Naive B cell (primary cell): Measurements from ENCODE around the gene SLCO3A1. TPM values are rescaled to one million over a fixed set of nuclear protein-coding genes. Genes with fewer than 3 reads are reported as not detected.

ENCODE experiments used
- ATAC-seq, 2 donors: fragments of 150-1000 bp; cut with Tn5 transposase; 2 replicates each; pipeline ENCODE4 v1.10.0; 2021; ENCODE audit warnings: low read depth in 2 of 2, mild to moderate bottlenecking in 2 of 2, moderate library complexity in 2 of 2
- DNase-seq: peaks from one replicate; pipeline ENCODE4 v3.0.0; 2022
- H3K27ac Mint-ChIP-seq, 6 donors: one replicate each; pipeline ENCODE4 v1.8.0; 2020 to 2022; ENCODE audit warnings: mild to moderate bottlenecking in 6 of 6, mixed read lengths in 6 of 6, moderate library complexity in 5 of 6, inconsistent platforms in 2 of 6
- H3K27me3 Mint-ChIP-seq, 3 donors: one replicate each; pipeline ENCODE4 v1.8.0; 2021 to 2022; ENCODE audit warnings: mixed read lengths in 3 of 3, mild to moderate bottlenecking in 1 of 3
- H3K36me3 Mint-ChIP-seq, 2 donors: one replicate each; pipeline ENCODE4 v1.8.0; 2020 to 2022; ENCODE audit warnings: mixed read lengths in 2 of 2, inconsistent platforms in 1 of 2, mild to moderate bottlenecking in 1 of 2
- H3K4me1 Mint-ChIP-seq, 3 donors: one replicate each; pipeline ENCODE4 v1.8.0; 2020 to 2022; ENCODE audit warnings: mixed read lengths in 3 of 3, inconsistent platforms in 1 of 3, mild to moderate bottlenecking in 1 of 3, moderate library complexity in 1 of 3
- H3K4me3 Mint-ChIP-seq, 8 donors: one replicate each; pipeline ENCODE4 v1.8.0; 2020 to 2022; ENCODE audit warnings: mild to moderate bottlenecking in 8 of 8, mixed read lengths in 8 of 8, moderate library complexity in 8 of 8, inconsistent platforms in 2 of 8
- H3K9me3 Mint-ChIP-seq, 7 donors: one replicate each; pipeline ENCODE4 v1.8.0; 2020 to 2022; ENCODE audit warnings: mixed read lengths in 7 of 7, mild to moderate bottlenecking in 5 of 7, inconsistent platforms in 2 of 7, moderate library complexity in 1 of 7
- polyA plus RNA-seq, 6 donors: library from polyadenylated mRNA; unstranded; fragments of 300-500 nt; fragmentation: Illumina TruSeq; gene quantifications; one replicate each; pipeline ENCODE4 v1.2.3, GENCODE V29; 2021; ENCODE audit warnings: low read depth in 6 of 6

SLCO3A1 gene
- polyA plus RNA-seq, 6 donors from 2014 or later, result 0.25 to 0.73 (median 0.47) TPM; not detected in 2

DNA sequence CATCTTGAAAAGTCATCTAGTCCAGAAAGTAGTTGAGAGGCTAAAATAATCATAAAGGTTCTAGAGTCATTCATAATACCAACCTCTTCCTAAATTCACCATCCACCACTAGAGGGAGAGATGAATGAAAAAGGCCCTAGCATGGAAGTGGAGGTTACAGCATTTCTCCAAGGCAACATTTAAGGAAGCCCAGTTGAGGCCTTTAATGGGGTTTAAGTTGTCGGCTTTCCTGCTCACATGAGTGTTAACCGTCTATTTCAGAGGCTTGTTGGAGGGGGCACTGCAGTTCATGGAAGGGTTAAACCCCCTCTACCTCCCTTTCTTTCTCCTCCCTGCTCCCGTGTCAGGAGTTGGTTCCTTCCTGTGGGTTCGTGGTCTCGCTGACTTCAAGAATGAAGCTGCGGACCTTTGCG, 3.8 kb upstream of the SLCO3A1 start:
- H3K4me3 Mint-ChIP-seq, result no peak overlapping the region
- peaks cover 2 to 14% (median 3%) of the 10 kb centered on the region in 7 donors for H3K9me3 Mint-ChIP-seq
- H3K27ac Mint-ChIP-seq, result no peak overlapping the region
- H3K27me3 Mint-ChIP-seq, result peaks cover 64 to 81% (median 79%) of the 10 kb centered on the region in 3 donors
- H3K36me3 Mint-ChIP-seq, result peaks cover 0 to 17% of the 10 kb centered on the region in 2 donors
- DNase-seq (no peak), ATAC-seq (no peak)
- peaks cover 7 to 13% (median 8%) of the 10 kb centered on the region in 3 donors for H3K4me1 Mint-ChIP-seq

DNA sequence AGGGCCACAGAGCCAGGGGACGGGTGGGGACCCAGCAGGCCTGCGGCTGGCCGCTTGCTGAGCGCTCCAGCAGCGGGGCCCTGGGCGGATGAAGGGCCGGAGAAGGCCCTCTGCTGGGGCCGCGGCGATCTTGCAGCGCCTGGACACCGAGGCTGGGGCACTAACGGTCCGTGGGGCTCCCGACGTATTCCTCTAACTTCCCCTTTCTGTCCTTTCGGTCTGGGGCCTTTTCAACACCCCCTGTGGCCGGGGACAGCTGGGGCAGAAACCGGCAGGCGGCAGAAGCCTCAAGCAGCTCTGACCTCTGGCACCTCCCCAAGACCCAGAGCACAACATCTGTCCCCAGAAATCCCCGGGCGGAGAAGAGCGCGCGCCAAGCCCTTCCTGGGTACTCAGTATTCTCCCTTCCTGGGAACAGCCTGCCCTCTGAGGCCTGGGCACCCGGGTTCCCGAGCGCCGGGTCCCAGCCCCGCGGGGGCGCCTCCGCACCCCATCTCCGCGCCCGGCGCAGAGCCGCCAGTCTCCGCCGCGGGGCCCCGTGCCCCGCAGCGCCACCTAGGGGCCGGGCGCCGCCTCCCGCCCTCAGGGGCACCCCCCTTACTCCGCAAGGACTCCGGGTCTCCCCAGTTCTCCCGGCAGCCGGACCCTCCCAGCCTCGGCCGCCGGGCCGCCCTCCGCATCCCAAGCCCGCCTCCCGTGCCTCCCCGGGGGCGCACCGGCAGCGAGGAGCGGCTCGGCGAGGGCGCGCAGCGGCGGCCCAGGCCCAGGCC, 582 bp upstream of the SLCO3A1 start:
- Mint-ChIP-seq H3K36me3 (peaks cover 0 to 10% of the 10 kb centered on the region in 2 donors), H3K27ac (no peak overlapping the region), H3K4me1 (peaks cover 20 to 26% (median 20%) of the 10 kb centered on the region in 3 donors), H3K27me3 (peaks cover 64 to 75% (median 71%) of the 10 kb centered on the region in 3 donors), H3K4me3 (peak overlapping the region in 6 of 8 donors; percentile 45 to 81 (median 62)), H3K9me3 (peaks cover 2 to 21% (median 5%) of the 10 kb centered on the region in 7 donors)
- peak; percentile 48 to 55 for ATAC-seq
- DNase-seq, result peak; percentile 19

DNA sequence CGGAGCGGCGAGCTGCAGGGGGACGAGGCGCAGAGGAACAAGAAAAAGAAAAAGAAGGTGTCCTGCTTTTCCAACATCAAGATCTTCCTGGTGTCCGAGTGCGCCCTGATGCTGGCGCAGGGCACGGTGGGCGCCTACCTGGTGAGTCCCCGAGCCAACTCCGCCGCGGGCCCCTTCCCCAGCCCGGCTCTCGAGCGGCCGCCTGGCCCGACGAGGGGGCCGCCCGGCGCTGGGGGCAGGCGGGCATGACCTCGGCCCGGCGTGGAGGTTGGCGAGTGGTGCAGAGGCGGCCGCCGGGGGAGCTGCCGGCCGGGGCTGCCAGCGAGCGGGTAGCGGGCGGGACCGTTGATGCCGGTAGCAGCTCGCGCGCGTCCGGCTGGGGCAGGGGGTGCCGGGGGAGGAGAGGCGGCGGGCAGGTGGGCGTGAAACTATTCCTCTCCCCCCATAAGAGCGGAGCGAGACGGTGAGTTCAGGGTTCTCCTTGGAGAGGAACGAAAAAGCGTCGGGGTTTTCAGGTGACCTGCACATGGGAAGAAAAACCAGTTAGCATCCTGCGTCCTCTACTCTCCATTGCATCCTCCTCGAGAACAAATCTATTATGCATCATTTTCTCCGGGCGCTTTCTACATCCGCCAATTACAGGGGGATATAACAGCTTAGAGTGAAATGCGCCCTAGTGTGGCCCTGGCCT, 585 bp downstream of the SLCO3A1 start:
- Mint-ChIP-seq H3K9me3 (peaks cover 3 to 17% (median 5%) of the 10 kb centered on the region in 7 donors), H3K4me1 (peaks cover 20 to 29% (median 25%) of the 10 kb centered on the region in 3 donors), H3K27ac (no peak overlapping the region), H3K4me3 (peak overlapping the region; percentile 40 to 83 (median 61)), H3K27me3 (peaks cover 61 to 65% (median 63%) of the 10 kb centered on the region in 3 donors), H3K36me3 (peaks cover 0 to 10% of the 10 kb centered on the region in 2 donors)
- ATAC-seq (no peak), DNase-seq (no peak)

DNA sequence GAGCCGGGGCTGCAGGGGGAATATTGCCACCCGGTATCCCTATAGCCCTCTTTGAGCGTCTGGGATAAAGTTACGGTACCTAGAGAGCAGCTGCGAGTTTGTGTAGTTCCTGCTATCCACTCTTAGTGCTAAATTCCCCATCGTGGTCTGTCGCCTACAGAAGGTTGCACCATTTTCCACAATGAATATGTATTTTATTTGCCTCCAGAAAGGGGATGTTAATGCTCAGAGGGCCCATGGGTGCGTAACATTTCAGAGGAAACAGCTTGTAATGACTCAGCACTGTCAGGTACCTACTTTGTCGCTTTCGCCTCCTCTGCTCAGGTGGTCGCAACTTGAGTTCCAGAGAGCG, 1.1 kb downstream of the SLCO3A1 start:
- Mint-ChIP-seq H3K27ac (no peak overlapping the region), H3K4me3 (peak overlapping the region in 7 of 8 donors; percentile 31 to 83 (median 63)), H3K36me3 (peaks cover 0 to 10% of the 10 kb centered on the region in 2 donors), H3K9me3 (peaks cover 3 to 16% (median 5%) of the 10 kb centered on the region in 7 donors), H3K4me1 (peaks cover 20 to 29% (median 22%) of the 10 kb centered on the region in 3 donors), H3K27me3 (peaks cover 56 to 65% (median 61%) of the 10 kb centered on the region in 3 donors)
- DNase-seq (peak; percentile 9), ATAC-seq (peak in 1 of 2 donors; percentile 24)

DNA sequence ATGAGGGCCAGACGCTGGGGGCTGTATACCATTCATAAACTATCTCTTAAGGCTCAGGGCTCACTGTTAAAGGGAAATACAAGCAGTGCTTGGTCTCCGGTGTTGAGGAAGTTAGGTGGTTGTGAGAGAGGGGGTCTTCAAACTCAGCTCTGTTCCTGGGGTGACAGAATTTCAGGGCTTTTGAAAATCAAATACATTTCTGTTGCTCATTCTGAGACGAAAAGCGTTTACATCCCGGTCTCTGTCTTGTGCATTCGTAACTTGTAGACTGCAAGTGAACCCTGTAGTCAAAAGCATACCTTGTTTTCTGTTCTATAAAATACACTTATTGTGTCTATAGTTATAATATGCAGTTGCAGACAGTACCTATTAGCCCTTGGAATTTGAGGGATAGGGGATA, 1.7 kb downstream of the SLCO3A1 start:
- Mint-ChIP-seq H3K27ac (no peak overlapping the region), H3K4me1 (peaks cover 18 to 29% (median 20%) of the 10 kb centered on the region in 3 donors), H3K27me3 (peaks cover 49 to 65% (median 59%) of the 10 kb centered on the region in 3 donors), H3K4me3 (peak overlapping the region in 3 of 8 donors; percentile 16 to 63 (median 40)), H3K9me3 (peaks cover 2 to 11% (median 4%) of the 10 kb centered on the region in 7 donors), H3K36me3 (peaks cover 0 to 10% of the 10 kb centered on the region in 2 donors)
- DNase-seq (no peak), ATAC-seq (no peak)

DNA sequence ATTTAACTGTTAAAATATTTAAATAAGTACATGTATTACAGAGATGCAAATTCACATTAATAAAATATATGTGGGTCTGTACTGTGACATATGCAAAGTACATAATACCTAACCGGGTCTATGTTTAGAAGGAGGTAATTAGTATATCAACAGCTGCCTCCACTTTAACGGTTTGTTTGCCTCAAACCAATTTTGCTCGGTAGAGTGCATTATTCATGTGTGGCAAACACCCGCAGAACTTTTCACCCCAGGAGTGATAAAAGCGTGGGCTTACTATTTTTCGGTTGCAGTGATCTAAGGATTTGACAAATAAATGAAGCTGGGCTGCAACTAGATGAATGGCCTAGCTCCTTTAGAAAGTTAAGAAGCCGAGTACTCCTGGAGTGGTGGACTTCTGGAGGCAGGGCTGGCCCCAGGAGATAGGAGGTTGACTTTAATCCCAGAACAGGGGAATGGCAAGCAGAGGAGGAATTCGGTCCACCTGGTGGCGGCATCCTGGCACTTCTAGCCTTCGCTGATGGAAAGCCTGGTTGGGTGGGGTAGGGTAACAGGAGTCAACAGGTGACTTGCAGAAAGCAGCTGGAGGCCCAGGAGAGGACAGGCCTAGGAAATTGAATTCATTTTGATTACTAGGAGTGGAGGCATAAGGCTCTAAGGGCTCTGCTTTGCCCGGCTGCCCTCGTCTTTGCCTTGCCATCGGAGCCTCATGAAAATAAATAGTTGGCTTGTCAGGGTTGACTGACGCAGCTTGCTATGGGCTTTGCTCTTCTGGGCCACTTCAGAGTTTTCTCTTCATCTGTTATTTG, 2.4 kb downstream of the SLCO3A1 start:
- no peak overlapping the region for H3K27ac Mint-ChIP-seq
- H3K4me3 Mint-ChIP-seq, result peak overlapping the region in 2 of 8 donors; percentile 24 to 35
- peaks cover 18 to 30% (median 20%) of the 10 kb centered on the region in 3 donors for H3K4me1 Mint-ChIP-seq
- DNase-seq (no peak), ATAC-seq (no peak)
- H3K9me3 Mint-ChIP-seq, result peaks cover 2 to 11% (median 4%) of the 10 kb centered on the region in 7 donors
- peaks cover 0 to 10% of the 10 kb centered on the region in 2 donors for H3K36me3 Mint-ChIP-seq
- peaks cover 53 to 59% (median 59%) of the 10 kb centered on the region in 3 donors for H3K27me3 Mint-ChIP-seq

DNA sequence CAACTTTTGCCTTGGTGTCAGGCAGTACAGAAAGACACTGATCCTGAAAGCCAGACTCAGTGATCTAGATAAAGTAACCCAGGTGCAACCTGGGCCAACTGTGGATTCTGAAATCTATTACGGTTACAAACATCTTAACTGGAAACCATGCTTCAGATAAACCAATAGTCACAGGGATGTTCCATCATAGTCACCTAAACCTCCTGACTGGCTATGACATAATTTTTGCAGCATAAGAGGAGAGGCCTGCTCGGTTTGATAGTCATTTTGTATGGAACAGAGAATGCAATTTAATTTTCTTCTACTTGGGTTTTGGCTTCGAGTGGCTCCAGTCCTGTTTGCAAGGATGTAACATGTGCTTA, 3.7 kb downstream of the SLCO3A1 start:
- H3K4me1 Mint-ChIP-seq, result peaks cover 15 to 29% (median 18%) of the 10 kb centered on the region in 3 donors
- H3K4me3 Mint-ChIP-seq, result peak overlapping the region in 2 of 8 donors; percentile 30 to 55
- peaks cover 3 to 11% (median 4%) of the 10 kb centered on the region in 7 donors for H3K9me3 Mint-ChIP-seq
- H3K27ac Mint-ChIP-seq, result peak overlapping the region in 1 of 6 donors; percentile 4
- ATAC-seq, result no peak
- H3K36me3 Mint-ChIP-seq, result peaks cover 0 to 3% of the 10 kb centered on the region in 2 donors
- no peak for DNase-seq
- H3K27me3 Mint-ChIP-seq, result peaks cover 47 to 49% (median 48%) of the 10 kb centered on the region in 3 donors

DNA sequence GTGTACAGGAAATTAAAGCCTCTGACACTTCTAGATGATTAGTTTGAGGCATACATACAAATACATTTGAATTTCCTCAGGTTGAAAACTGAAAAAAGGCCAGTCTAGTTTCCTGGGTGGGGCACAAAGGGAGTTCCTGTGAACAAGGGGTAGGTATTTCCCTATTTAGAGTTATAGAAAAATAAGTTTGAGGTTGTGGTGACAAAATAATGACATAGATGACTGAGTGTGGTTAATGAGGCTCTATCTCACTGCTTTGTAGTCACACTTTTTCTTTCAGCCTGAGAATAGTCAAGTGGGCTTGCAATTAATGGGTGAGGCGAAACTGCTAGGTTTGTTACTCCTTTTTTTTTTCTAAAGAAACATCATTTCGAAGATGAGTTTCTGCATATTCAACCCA, 4.3 kb downstream of the SLCO3A1 start:
- Mint-ChIP-seq H3K36me3 (no peaks in the 10 kb centered on the region), H3K27ac (peak overlapping the region in 1 of 6 donors; percentile 28), H3K4me1 (peaks cover 12 to 28% (median 18%) of the 10 kb centered on the region in 3 donors)

DNA sequence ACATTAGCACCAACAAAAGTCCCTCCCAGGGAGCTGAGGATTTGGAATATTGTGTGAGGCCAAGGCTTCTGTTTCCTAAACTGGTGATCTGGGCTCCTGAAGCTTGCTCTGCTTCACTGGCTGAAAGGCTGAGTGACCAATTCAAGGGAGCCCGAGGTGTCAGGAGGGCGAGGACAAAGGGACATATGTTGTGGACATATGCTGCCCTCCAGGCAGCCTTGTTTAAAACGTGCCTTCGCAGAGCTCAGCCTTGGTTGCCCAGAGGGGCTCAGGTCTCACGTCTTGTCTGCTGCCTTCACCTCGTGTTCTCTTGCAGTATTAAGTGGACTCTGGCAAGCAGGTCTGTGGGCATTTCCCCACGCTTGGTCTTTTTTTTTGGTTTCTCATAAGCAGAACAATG, 7.0 kb downstream of the SLCO3A1 start:
- DNase-seq (no peak), ATAC-seq (no peak)
- peaks cover 17 to 29% (median 23%) of the 10 kb centered on the region in 3 donors for H3K4me1 Mint-ChIP-seq
- peaks cover 43 to 60% (median 49%) of the 10 kb centered on the region in 3 donors for H3K27me3 Mint-ChIP-seq
- peaks cover 2 to 11% (median 4%) of the 10 kb centered on the region in 7 donors for H3K9me3 Mint-ChIP-seq
- no peak overlapping the region for H3K4me3 Mint-ChIP-seq
- H3K27ac Mint-ChIP-seq, result no peak overlapping the region
- H3K36me3 Mint-ChIP-seq, result no peaks in the 10 kb centered on the region

More for the DNA sequence above, 4.3 kb downstream of the SLCO3A1 start:
- peaks cover 43 to 48% (median 48%) of the 10 kb centered on the region in 3 donors for H3K27me3 Mint-ChIP-seq
- peak overlapping the region in 4 of 8 donors; percentile 6 to 56 (median 42) for H3K4me3 Mint-ChIP-seq
- ATAC-seq (peak; percentile 59 to 68), DNase-seq (peak; percentile 42)
- H3K9me3 Mint-ChIP-seq, result peaks cover 3 to 11% (median 5%) of the 10 kb centered on the region in 7 donors

DNA sequence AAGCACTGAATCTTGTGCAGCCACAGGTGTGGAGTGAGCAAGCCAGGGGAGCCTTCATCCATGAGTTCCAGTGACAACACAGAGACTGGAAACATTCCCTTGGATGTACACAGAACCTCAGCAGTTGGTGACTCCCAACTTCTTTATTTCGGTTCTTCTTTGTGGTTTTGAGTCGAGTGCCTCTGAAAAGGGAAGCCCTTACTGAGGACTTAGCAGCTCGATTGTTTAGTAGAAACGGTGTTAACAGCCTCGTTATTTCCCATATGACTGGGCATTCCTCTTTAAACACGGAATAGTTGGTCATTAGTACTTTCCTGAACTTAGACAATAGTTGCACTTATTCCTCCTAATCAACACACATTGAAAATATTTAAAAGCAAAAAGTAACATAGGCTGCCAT, 7.7 kb downstream of the SLCO3A1 start:
- peak overlapping the region in 1 of 6 donors; percentile 59 for H3K27ac Mint-ChIP-seq
- H3K4me3 Mint-ChIP-seq, result no peak overlapping the region
- H3K27me3 Mint-ChIP-seq, result peaks cover 47 to 54% (median 49%) of the 10 kb centered on the region in 3 donors
- peak; percentile 31 for DNase-seq
- peaks cover 17 to 29% (median 23%) of the 10 kb centered on the region in 3 donors for H3K4me1 Mint-ChIP-seq
- H3K36me3 Mint-ChIP-seq, result no peaks in the 10 kb centered on the region
- peak; percentile 43 to 57 for ATAC-seq
- H3K9me3 Mint-ChIP-seq, result peaks cover 2 to 11% (median 4%) of the 10 kb centered on the region in 7 donors

DNA sequence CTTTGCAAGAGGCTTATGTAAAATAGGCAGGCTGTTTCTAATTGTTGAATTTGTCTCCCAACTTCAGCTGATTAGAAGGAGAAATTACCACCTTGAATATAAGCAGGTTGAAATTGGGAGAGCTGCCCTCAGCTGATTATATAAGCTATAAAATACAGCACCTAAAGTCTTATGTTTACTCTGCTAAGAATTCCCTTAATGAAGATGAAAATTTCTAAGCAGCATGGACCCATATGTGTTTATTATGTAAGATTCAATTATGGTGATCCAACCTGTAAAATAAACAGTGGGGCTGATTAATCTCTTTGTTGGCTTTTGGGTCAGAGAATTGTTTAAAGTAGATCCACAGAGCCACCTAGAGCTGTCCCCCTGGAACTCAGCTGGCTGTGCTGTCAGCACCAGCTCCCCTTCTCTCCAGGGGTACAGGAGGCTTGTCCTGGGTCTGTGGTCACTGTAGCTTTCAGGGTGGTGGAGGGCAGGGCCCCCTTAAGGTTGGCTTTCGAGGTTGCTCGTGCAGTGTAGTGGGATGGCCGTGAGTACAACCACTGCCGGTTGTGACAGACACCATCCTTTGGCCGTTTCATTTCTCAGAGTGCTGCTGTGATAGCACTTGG, 9.5 kb downstream of the SLCO3A1 start:
- Mint-ChIP-seq H3K4me3 (no peak overlapping the region), H3K27ac (peak overlapping the region in 1 of 6 donors; percentile 26), H3K4me1 (peaks cover 5 to 15% (median 10%) of the 10 kb centered on the region in 3 donors), H3K9me3 (peaks cover 0 to 3% (median under 1%) of the 10 kb centered on the region in 7 donors), H3K36me3 (no peaks in the 10 kb centered on the region), H3K27me3 (peaks cover 31 to 61% (median 53%) of the 10 kb centered on the region in 3 donors)
- no peak for DNase-seq
- no peak for ATAC-seq

DNA sequence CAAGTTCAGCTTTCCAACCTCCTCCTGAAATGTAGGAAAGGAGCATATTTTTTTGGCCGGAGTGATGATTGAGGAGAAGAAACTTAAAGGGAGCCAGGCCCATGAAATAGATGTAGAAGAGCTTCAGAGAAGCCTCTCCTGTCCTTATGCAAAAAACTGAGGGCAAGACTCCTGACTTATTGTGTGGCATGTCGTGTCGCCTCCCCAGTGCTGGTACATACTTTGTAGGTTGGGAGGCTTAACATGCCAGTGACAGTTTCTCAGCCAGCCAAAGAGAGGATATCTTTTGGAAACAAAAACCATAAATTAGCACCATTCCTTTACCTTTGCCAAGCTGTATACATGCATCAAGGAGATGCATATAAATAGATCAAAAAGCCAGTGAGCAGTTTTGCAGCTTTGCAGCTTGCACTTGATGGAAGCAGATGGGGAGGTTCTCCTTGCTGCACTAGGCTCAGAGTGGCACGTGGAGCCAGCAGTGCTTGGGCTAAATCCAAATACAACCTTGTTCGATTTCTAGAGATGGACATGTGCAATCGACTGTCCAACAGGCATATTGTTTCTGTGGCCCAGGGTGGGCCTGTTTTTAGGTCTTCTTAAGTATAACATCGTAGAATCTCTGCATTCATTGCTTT, 10.2 kb downstream of the SLCO3A1 start:
- Mint-ChIP-seq H3K4me3 (no peak overlapping the region), H3K27ac (no peak overlapping the region), H3K9me3 (peaks cover 0 to 3% (median 0%) of the 10 kb centered on the region in 7 donors), H3K4me1 (peaks cover 5 to 12% (median 6%) of the 10 kb centered on the region in 3 donors), H3K27me3 (peaks cover 35 to 61% (median 53%) of the 10 kb centered on the region in 3 donors), H3K36me3 (no peaks in the 10 kb centered on the region)
- ATAC-seq, result no peak
- DNase-seq, result no peak
